ENCODE measurements around the gene TCERG1L. TPM values are rescaled to one million over a fixed set of nuclear protein-coding genes. Genes with fewer than 3 reads are reported as not detected.

The TCERG1L gene
- total and polyA plus RNA-seq, 10 donors, result 0.03 to 1.2 (median 0.30) TPM; not detected in 3

DNA sequence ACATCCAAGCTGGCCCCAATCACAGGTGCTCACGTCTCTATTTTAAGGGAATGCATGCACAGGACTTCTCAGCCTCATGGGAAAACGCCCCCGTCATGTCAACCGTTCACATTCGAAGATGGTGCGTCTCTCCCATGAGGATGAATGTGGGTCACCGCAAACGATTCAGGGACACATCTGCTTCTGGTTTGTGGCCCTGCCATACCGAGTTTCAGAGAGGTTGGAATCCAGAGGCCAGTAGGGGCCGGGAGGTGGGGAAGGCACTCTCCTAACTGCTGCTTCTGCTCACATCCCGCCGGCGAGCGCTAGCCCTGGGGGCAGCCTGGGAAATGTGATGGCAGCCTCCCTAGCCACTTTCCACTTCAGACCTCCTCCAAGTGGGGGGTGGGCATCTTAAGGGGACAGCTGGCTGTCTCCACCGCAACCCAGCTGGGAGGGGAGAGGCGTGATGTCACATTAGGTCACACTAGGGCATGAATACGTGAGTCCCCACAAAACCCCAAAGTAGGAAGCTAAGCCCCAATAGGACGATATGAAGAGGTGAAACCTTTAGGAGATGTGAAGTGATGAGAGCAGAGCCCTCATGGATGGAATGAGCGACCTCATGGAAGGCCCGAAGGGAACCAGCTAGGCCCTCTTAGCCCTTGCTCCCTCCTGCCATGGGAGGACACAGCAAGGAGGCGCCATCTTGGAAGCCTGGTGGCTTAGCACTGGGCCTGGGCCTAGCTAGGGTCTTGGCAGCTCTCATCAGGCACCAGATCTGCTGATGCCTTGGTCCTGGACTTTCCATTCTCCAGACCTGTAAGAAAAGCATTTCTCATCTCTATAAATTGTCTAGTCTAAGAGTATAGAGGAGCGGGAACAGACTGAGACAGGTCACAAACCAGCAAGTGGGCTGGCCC is 107.8 kb downstream of the TCERG1L start:
- no peak overlapping the region for H3K4me3 ChIP-seq
- peak; percentile 42 for DNase-seq
- no peaks in the 10 kb centered on the region for H3K4me1 ChIP-seq
- H3K27me3 ChIP-seq (replicated peaks in 1 of 7), result peaks cover 0 to 11% (median 0%) of the 10 kb centered on the region in 7 donors
- no peaks in the 10 kb centered on the region for H3K36me3 ChIP-seq
- no peak overlapping the region for H3K27ac ChIP-seq
- intact Hi-C loops (cut with DNase I; ENCODE audit: low total_unique reads), result no loop called here
- 84 to 90% (median 88%) methylated on average over 19 to 22 of the region's 22 CpGs for WGBS, 5 donors
- no peaks in the 10 kb centered on the region for H3K9me3 ChIP-seq
- TF ChIP-seq, protein P1, sequence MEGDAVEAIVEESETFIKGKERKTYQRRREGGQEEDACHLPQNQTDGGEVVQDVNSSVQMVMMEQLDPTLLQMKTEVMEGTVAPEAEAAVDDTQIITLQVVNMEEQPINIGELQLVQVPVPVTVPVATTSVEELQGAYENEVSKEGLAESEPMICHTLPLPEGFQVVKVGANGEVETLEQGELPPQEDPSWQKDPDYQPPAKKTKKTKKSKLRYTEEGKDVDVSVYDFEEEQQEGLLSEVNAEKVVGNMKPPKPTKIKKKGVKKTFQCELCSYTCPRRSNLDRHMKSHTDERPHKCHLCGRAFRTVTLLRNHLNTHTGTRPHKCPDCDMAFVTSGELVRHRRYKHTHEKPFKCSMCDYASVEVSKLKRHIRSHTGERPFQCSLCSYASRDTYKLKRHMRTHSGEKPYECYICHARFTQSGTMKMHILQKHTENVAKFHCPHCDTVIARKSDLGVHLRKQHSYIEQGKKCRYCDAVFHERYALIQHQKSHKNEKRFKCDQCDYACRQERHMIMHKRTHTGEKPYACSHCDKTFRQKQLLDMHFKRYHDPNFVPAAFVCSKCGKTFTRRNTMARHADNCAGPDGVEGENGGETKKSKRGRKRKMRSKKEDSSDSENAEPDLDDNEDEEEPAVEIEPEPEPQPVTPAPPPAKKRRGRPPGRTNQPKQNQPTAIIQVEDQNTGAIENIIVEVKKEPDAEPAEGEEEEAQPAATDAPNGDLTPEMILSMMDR (IDR thresholded peaks at IDR 0.05 in 8 of 11, conservative IDR thresholded peaks at IDR 0.05 in 3 of 11), result no peak
- no peak for TF ChIP-seq POLR2A (IDR thresholded peaks at IDR 0.05)
- TF ChIP-seq POLR2AphosphoS5 (IDR thresholded peaks at IDR 0.05), result no peak

DNA sequence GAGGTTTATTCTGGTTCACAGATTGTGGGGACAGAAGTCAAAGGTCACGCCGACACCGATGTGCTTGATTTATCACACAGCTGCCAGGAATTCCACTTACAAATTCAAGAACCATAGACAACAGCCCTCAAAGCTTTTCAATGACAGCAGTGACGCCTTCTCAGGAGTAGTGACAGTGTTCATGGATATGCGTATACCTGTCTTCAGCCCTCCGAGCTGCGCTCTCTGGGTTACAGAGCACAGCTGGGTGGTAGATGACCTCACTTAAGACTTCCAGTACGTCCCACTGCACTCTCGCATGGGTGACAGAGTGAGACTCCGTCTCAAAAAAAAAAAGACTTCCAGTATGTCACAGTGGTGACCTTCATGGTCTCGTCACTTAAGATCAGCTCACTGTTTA is 108.5 kb downstream of the TCERG1L start:
- no peak for TF ChIP-seq POLR2A (IDR thresholded peaks at IDR 0.05)
- TF ChIP-seq POLR2AphosphoS5 (IDR thresholded peaks at IDR 0.05), result no peak
- TF ChIP-seq, protein P1 (IDR thresholded peaks at IDR 0.05 in 8 of 11, conservative IDR thresholded peaks at IDR 0.05 in 3 of 11), result no peak
- Histone ChIP-seq H3K4me1 (no peaks in the 10 kb centered on the region), H3K9me3 (no peaks in the 10 kb centered on the region), H3K27me3 (replicated peaks in 1 of 7) (peaks cover 0 to 12% (median 0%) of the 10 kb centered on the region in 7 donors), H3K4me3 (no peak overlapping the region), H3K27ac (no peak overlapping the region), H3K36me3 (no peaks in the 10 kb centered on the region)
- WGBS, 5 donors, result 76 to 84% (median 81%) methylated on average over 11 of the region's 11 CpGs
- intact Hi-C loops (cut with DNase I; ENCODE audit: low total_unique reads), result no loop called here
- DNase-seq, result peak; percentile 25

DNA sequence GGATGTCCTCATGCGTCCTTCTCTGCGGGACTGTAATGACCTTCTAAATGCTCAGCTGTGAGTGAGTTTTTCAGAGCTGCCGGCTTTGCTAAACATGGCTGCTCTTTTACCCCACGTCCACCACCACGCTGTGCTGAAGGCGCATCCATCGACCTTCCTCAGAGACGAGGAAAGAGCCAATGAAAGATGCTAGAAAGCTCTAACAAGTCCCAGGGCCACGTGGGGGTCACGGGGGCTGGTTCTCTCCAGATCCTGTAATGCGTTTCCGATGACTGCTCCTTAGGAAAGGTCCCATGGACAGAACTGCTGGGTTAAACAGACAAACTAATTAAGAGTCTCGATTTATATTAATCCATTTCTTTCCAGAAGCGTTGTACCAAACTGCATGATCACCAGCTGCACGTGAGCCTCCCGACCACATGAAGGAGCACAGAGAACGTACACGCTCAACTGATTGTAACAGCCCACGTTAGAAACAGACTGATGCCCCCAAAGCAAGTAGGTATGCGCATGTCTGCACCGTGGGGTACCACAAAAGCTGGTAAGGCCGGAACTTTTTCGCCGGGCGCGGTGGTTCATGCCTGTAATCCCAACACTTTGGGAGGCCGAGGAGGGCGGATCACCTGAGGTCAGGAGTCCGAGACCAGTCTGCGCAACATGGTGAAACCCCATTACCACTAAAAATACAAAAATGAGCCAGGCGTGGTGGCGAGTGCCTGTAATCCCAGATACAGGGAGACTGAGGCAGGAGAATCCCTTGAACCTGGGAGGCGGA is 109.6 kb downstream of the TCERG1L start:
- intact Hi-C loops (cut with DNase I; ENCODE audit: low total_unique reads), result no loop called here
- TF ChIP-seq POLR2AphosphoS5 (IDR thresholded peaks at IDR 0.05) (no peak), POLR2A (IDR thresholded peaks at IDR 0.05) (no peak)
- TF ChIP-seq, protein P1 (IDR thresholded peaks at IDR 0.05 in 8 of 11, conservative IDR thresholded peaks at IDR 0.05 in 3 of 11), result no peak
- peaks cover 0 to 12% (median 0%) of the 10 kb centered on the region in 7 donors for H3K27me3 ChIP-seq (replicated peaks in 1 of 7)
- H3K36me3 ChIP-seq, result no peaks in the 10 kb centered on the region
- WGBS, 5 donors, result 88 to 95% (median 92%) methylated on average over 32 to 33 of the region's 33 CpGs
- H3K27ac ChIP-seq, result no peak overlapping the region
- H3K4me1 ChIP-seq, result no peaks in the 10 kb centered on the region
- H3K4me3 ChIP-seq, result no peak overlapping the region
- peak; percentile 54 for DNase-seq
- H3K9me3 ChIP-seq, result no peaks in the 10 kb centered on the region
